SU-DHL-6 (cell line): ENCODE results near the gene CDC27.

Source experiments
- H2AFZ ChIP-seq: fragments of 200-600 bp; sonication (generic); 2 replicates; pipeline ENCODE4 v1.6.1; 2014; ENCODE audit warnings: low read depth, mild to moderate bottlenecking, moderate library complexity, mixed read lengths, antibody characterized with exemption, low read length; ENCODE audit not compliant: severe bottlenecking
- H3F3A ChIP-seq: fragments of 200-600 bp; shearing (Covaris generic); 2 replicates; pipeline ENCODE4 v1.6.0; 2016; ENCODE audit warnings: antibody characterized with exemption, mild to moderate bottlenecking; ENCODE audit not compliant: insufficient read depth
- H3K27ac ChIP-seq: fragments of 200-600 bp; sonication (generic); 2 replicates; pipeline ENCODE4 v1.5.1; 2016; ENCODE audit warnings: low read depth, mild to moderate bottlenecking, low read length, moderate library complexity, mixed read lengths
- H3K27me3 ChIP-seq: fragments of 200-600 bp; sonication (generic), shearing (Covaris generic); 2 replicates; pipeline ENCODE4 v1.6.0; 2014; ENCODE audit warnings: mild to moderate bottlenecking, low read length
- H3K36me3 ChIP-seq: fragments of 200-600 bp; sonication (generic); 2 replicates; pipeline ENCODE4 v1.6.1; 2014; ENCODE audit warnings: mild to moderate bottlenecking, low read length, mixed read lengths
- H3K4me2 ChIP-seq: fragments of 300-600, 200-600 bp; shearing (Covaris generic), sonication (generic); 2 replicates; pipeline ENCODE4 v1.6.0; 2014; ENCODE audit warnings: low read length, low read depth, mild to moderate bottlenecking; ENCODE audit not compliant: poor library complexity, severe bottlenecking
- H3K4me3 ChIP-seq: fragments of 200-600 bp; sonication (generic); 2 replicates; pipeline ENCODE4 v1.5.1; 2014; ENCODE audit warnings: antibody characterized with exemption, low read length, mild to moderate bottlenecking, mixed read lengths; ENCODE audit not compliant: insufficient read depth, poor library complexity, severe bottlenecking
- H3K79me2 ChIP-seq: fragments of 200-600 bp; sonication (generic); 2 replicates; pipeline ENCODE4 v1.6.1; 2014; ENCODE audit warnings: mild to moderate bottlenecking, low read length, moderate library complexity; ENCODE audit not compliant: insufficient read depth
- H3K9ac ChIP-seq: fragments of 200-600 bp; sonication (generic); 2 replicates; pipeline ENCODE4 v1.7.0; 2014; ENCODE audit warnings: mild to moderate bottlenecking, low read length
- H3K9me2 ChIP-seq: fragments of 200-600 bp; sonication (generic); replicated peaks from 2 replicates; pipeline ENCODE4 v1.6.1; 2014; ENCODE audit warnings: low read length; ENCODE audit not compliant: insufficient read depth
- H3K9me3 ChIP-seq: fragments of 200-600 bp; sonication (generic); 2 replicates; pipeline ENCODE4 v1.6.1; 2014; ENCODE audit warnings: low read length, mixed read lengths; ENCODE audit not compliant: insufficient read depth
- H4K20me1 ChIP-seq: fragments of 200-600 bp; sonication (generic); 2 replicates; pipeline ENCODE4 v1.6.1; 2014; ENCODE audit warnings: low read depth, mild to moderate bottlenecking, antibody characterized with exemption, low read length, moderate library complexity, mixed read lengths
- CTCF ChIP-seq: fragments of 200-600 bp; sonication (generic); IDR thresholded peaks from one replicate; pipeline ENCODE4 v1.5.1; 2017; ENCODE audit warnings: antibody characterized with exemption, mild to moderate bottlenecking, low read length, moderate library complexity; ENCODE audit not compliant: insufficient read depth, poor library complexity, severe bottlenecking
- EZH2phosphoT487 ChIP-seq: fragments of 200-600 bp; sonication (generic), shearing (Covaris generic); conservative IDR thresholded peaks from 2 replicates; pipeline ENCODE4 v1.6.1; 2018; ENCODE audit warnings: mild to moderate bottlenecking, antibody characterized with exemption, low read length, moderate library complexity, mixed read lengths

The CDC27 gene

GRCh38 chr17:47214931-47215330 lies 25.8 kb upstream of the CDC27 start:
- no peaks in the 10 kb centered on the region for H3K27me3 ChIP-seq
- H3K36me3 ChIP-seq, result no peaks in the 10 kb centered on the region
- H3K9me3 ChIP-seq, result no peaks in the 10 kb centered on the region
- H3K4me3 ChIP-seq, result no peak overlapping the region
- no peak overlapping the region for H3K27ac ChIP-seq
- H3K9me2 ChIP-seq, result no peaks in the 10 kb centered on the region
- TF ChIP-seq CTCF (no peak), EZH2phosphoT487 (no peak)
- no peaks in the 10 kb centered on the region for H4K20me1 ChIP-seq
- H3F3A ChIP-seq, result no peaks in the 10 kb centered on the region
- no peaks in the 10 kb centered on the region for H3K79me2 ChIP-seq
- no peak overlapping the region for H2AFZ ChIP-seq
- no peak overlapping the region for H3K4me2 ChIP-seq
- H3K9ac ChIP-seq, result no peak overlapping the region

- no peak overlapping the region for H3K27ac ChIP-seq
- no peaks in the 10 kb centered on the region for H3K79me2 ChIP-seq
Observed at GRCh38 chr17:47213540-47213939, 24.4 kb upstream of the CDC27 start.

GRCh38 chr17:47212458-47212857 lies 23.4 kb upstream of the CDC27 start:
- Histone ChIP-seq H3F3A (peaks cover 4% of the 10 kb centered on the region), H3K27ac (no peak overlapping the region), H4K20me1 (no peaks in the 10 kb centered on the region), H3K9me2 (no peaks in the 10 kb centered on the region), H3K9ac (no peak overlapping the region), H3K4me2 (no peak overlapping the region), H3K27me3 (no peaks in the 10 kb centered on the region), H3K4me3 (no peak overlapping the region), H3K36me3 (no peaks in the 10 kb centered on the region), H2AFZ (no peak overlapping the region), H3K79me2 (no peaks in the 10 kb centered on the region), H3K9me3 (no peaks in the 10 kb centered on the region)
- no peak for TF ChIP-seq EZH2phosphoT487
- TF ChIP-seq CTCF, result no peak

More at GRCh38 chr17:47213540-47213939, 24.4 kb upstream of the CDC27 start:
- Histone ChIP-seq H4K20me1 (no peaks in the 10 kb centered on the region), H3K9me2 (no peaks in the 10 kb centered on the region), H3K27me3 (no peaks in the 10 kb centered on the region), H3K9ac (no peak overlapping the region), H3K4me2 (no peak overlapping the region), H3K4me3 (no peak overlapping the region), H3F3A (no peaks in the 10 kb centered on the region), H3K9me3 (no peaks in the 10 kb centered on the region), H2AFZ (no peak overlapping the region), H3K36me3 (no peaks in the 10 kb centered on the region)
- no peak for TF ChIP-seq CTCF
- TF ChIP-seq EZH2phosphoT487, result no peak

- H3K4me2 ChIP-seq, result no peak overlapping the region
- no peak overlapping the region for H3K27ac ChIP-seq
- H4K20me1 ChIP-seq, result no peaks in the 10 kb centered on the region
- no peak for TF ChIP-seq CTCF
- TF ChIP-seq EZH2phosphoT487, result no peak
- no peak overlapping the region for H3K4me3 ChIP-seq
- H3K27me3 ChIP-seq, result no peaks in the 10 kb centered on the region
- no peak overlapping the region for H3K9ac ChIP-seq
- peaks cover 16% of the 10 kb centered on the region for H3F3A ChIP-seq
- H2AFZ ChIP-seq, result no peak overlapping the region
- no peaks in the 10 kb centered on the region for H3K9me3 ChIP-seq
- no peaks in the 10 kb centered on the region for H3K79me2 ChIP-seq
- no peaks in the 10 kb centered on the region for H3K36me3 ChIP-seq
- H3K9me2 ChIP-seq, result no peaks in the 10 kb centered on the region
Observed at GRCh38 chr17:47210779-47211178, 21.7 kb upstream of the CDC27 start.
